Activated naive CD4-positive, alpha-beta T cell treated with anti-CD3 and anti-CD28 coated beads for 36 hours (primary cell): Measurements from ENCODE around the gene HMGCL. TPM values are rescaled to one million over a fixed set of nuclear protein-coding genes. Genes with fewer than 3 reads are reported as not detected.
"Not testable (repeated sequence)": the region's sequence is repeated elsewhere in the genome, so short reads cannot be mapped to it uniquely, and the experiment has no call there.

Experiments used
- CTCF ChIA-PET: fragments of 350-600 bp; sonication (Branson Sonifier 250); formaldehyde crosslinking; loops from one replicate; lab custom pipeline; 2021; ENCODE audit warnings: antibody characterized with exemption; lab: Charles Lee
- DNase-seq: peaks from one replicate; pipeline ENCODE4 v3.0.0-alpha.2; 2020
- H3K27ac Mint-ChIP-seq: one replicate; pipeline ENCODE4 v1.8.0; 2021; ENCODE audit warnings: mild to moderate bottlenecking, mixed read lengths
- H3K27me3 Mint-ChIP-seq: one replicate; pipeline ENCODE4 v1.8.0; 2021; ENCODE audit warnings: low read depth, mixed read lengths
- H3K36me3 Mint-ChIP-seq: one replicate; pipeline ENCODE4 v1.8.0; 2021; ENCODE audit warnings: low read depth, mixed read lengths
- H3K4me1 Mint-ChIP-seq: one replicate; pipeline ENCODE4 v1.8.0; 2021; ENCODE audit warnings: low read depth, mixed read lengths
- H3K4me3 Mint-ChIP-seq: one replicate; pipeline ENCODE4 v1.8.0; 2021; ENCODE audit warnings: mild to moderate bottlenecking, moderate library complexity, mixed read lengths
- H3K9me3 Mint-ChIP-seq: one replicate; pipeline ENCODE4 v1.8.0; 2021; ENCODE audit warnings: mixed read lengths
- intact Hi-C: fragments of 100-400 bp; cut with micrococcal nuclease; formaldehyde crosslinking; loops from one replicate; pipeline ENCODE4 v1.15.1; 2023
- total RNA-seq, 2 experiments: library from RNA; stranded (reverse); gene quantifications; one replicate each; pipeline ENCODE4 v1.2.3, GENCODE V29; 2021

The HMGCL gene
- total RNA-seq, 2 experiments from 2014 or later, result 31.5 to 34.5 TPM

DNA sequence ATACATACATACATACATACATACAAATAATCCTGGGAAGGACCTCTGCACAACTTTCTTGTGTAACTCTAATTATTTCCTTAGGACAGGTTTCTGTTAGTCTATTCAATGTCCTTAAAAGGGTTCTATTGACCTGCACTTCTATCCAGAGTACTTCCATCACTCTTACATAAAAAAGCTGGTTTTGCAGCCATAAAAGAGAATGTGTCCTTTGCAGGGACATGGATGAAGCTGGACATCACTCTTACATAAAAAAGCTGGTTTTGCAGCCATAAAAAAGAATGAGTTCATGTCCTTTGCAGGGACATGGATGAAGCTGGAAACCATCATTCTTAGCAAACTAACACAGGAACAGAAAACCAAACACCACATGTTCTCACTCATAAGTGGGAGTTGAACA is 26.2 kb upstream of the HMGCL start:
- intact Hi-C loops, H3K9me3 Mint-ChIP-seq, DNase-seq, H3K4me3 Mint-ChIP-seq, H3K27ac Mint-ChIP-seq, H3K4me1 Mint-ChIP-seq, H3K27me3 Mint-ChIP-seq: not testable (repeated sequence)
- CTCF ChIA-PET, result interaction anchor here (0.7 to 2.0 kb wide), 3 partner anchors 40 to 168 kb away, joined by 3 to 7 read pairs (median 3); no protein-coding TSS in a partner anchor
- peaks cover 29% of the 10 kb centered on the region for H3K36me3 Mint-ChIP-seq

DNA sequence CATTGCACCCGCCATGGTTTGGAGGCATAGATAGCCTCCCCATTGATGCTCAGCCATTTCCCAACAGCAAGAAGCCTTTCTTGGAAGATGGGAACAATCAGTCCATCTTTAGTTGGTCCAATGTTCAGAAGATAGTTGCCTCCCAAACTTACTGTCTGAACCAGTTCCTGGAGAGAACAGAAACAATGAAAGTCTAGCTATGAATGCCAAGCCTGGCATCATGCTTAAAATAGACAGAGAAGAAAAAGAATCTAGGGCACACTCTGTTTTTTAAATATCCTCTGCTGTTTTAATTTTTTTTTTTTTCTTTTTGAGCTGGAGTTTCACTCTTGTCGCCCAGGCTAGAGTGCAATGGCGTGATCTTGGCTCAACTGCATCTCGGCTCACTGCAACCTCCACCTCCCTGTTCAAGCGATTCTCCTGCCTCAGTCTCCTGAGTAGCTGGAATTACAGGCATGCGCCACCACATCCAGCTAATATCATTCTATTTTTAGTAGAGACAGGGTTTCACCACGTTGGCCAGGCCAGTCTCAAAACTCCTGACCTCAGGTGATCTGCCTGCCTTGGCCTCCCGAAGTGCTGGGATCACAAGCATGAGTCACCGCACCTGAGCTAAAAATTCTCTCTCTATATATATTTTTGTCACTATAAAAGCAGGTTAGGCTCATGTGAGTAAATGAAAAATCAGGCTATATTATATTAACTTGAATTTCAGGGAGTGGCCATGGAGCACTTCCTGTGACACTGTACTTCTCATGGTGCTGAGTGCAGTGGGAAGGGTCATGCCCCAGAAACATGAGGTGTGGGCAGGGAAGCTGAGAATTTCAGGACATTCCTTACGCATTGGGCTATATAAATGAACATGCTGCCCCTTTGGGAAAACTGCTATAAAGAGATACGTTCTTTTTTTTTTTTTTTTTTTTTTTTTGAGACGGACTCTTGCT is 23.7 kb upstream of the HMGCL start:
- CTCF ChIA-PET, result interaction anchor here (0.6 kb wide), 2 partner anchors 27 to 245 kb away, joined by 3 to 6 read pairs; no protein-coding TSS in a partner anchor
- no peak for DNase-seq
- H3K4me1 Mint-ChIP-seq, result no peaks in the 10 kb centered on the region
- H3K4me3 Mint-ChIP-seq, result no peak overlapping the region
- no peaks in the 10 kb centered on the region for H3K27me3 Mint-ChIP-seq
- peaks cover 7% of the 10 kb centered on the region for H3K9me3 Mint-ChIP-seq
- intact Hi-C loops, result no loop called here
- H3K27ac Mint-ChIP-seq, result no peak overlapping the region
- peaks cover 30% of the 10 kb centered on the region for H3K36me3 Mint-ChIP-seq

DNA sequence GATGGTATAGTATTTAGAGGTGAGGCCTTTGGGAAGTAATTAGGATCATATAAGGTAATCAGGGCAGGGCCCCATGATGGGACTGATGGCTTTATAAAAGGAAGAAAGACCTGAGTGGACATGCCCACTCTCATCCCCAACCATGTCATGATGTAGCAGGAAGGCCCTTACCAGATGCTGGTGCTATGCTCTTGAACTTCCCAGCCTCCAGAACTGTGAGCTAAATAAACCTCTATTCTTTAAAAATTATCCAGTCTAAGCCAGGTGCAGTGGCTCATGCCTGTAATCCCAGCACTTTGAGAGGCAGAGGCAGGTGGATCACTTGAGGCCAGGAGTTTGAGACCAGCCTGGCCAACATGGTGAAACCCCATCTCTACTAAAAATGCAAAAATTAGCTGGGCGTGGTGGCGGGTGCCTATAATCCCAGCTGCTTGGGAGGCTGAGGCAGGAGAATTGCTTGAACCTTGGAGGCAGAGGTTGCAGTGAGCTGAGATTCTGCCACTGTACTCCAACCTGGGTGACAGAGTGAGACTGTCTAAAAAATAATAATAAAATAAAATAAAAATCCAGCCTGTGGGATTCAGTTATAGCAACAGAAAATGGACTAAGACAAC is 22.4 kb upstream of the HMGCL start:
- DNase-seq, H3K4me1 Mint-ChIP-seq, H3K27me3 Mint-ChIP-seq, H3K27ac Mint-ChIP-seq, intact Hi-C loops, H3K4me3 Mint-ChIP-seq, H3K9me3 Mint-ChIP-seq, CTCF ChIA-PET: not testable (repeated sequence)
- H3K36me3 Mint-ChIP-seq, result peaks cover 29% of the 10 kb centered on the region

DNA sequence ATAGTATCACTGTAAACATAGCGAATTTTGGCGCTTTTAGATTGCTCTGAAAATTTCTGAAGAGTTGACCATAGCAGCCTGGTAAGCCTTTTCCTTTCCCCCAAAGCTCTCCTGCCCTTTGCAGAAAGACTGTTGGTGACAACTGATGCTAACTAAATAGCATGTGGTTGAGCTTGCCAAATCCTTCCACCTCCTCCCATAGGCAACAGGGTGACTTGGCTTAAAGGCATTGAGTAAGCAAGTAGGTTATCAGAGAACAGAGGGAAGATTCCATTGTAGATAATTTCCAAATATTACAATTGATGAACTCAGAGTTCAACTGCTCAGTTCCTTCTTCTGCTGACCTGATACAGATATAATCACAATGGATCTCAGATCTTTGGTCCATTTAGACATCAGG is 19.9 kb upstream of the HMGCL start:
- intact Hi-C loops, result no loop called here
- DNase-seq, result no peak
- Mint-ChIP-seq H3K27me3 (no peaks in the 10 kb centered on the region), H3K36me3 (peaks cover 26% of the 10 kb centered on the region), H3K4me3 (no peak overlapping the region), H3K4me1 (no peaks in the 10 kb centered on the region), H3K27ac (no peak overlapping the region), H3K9me3 (peaks cover 7% of the 10 kb centered on the region)
- CTCF ChIA-PET, result interaction anchor here (0.7 kb wide), 1 partner anchor 73 kb away, joined by 5 read pairs; no protein-coding TSS in a partner anchor

DNA sequence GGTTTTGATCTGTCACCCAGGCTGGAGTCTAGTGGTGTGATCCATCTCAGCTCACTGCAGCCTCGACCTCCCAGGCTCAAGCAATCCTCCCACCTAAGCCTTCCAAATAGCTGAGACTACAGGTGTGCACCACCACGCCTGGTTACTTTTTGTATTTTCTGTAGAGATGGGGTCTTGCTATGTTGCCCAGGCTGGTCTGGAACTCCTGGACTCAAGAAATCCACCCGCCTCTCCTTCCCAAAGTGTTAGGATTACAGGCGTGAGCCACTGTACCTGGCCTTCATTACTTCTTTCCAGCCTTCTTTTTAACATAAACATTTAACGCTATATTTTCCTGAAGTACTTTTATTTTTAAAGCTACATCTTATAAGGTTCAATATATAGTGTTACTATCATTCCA is 18.4 kb upstream of the HMGCL start:
- Mint-ChIP-seq H3K36me3 (peaks cover 23% of the 10 kb centered on the region), H3K4me1 (no peaks in the 10 kb centered on the region), H3K27me3 (no peaks in the 10 kb centered on the region), H3K27ac (no peak overlapping the region), H3K4me3 (no peak overlapping the region), H3K9me3 (peaks cover 7% of the 10 kb centered on the region)
- DNase-seq, result no peak
- CTCF ChIA-PET, result no interaction called here
- intact Hi-C loops, result no loop called here

DNA sequence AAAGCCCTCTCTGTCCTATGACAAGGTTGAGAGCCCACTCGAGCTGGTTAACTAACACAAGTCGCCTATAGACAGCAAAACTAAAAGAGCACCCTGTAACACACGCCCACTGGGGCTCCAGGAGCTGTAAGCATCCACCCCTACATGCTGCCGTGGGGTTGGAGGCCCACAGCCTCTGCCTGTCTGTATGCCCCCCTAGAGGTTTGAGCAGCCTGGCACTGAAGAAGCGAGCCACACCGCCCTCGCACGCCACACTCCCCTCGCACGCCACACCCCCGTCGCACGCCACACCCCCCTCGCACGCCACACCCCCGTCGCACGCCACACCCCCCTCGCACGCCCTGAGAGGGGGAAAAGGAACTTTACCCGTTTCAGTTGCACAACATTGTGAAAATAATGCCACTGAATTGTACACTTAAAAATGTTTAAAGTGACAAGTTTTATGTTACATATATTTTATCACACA is 13.2 kb upstream of the HMGCL start:
- Mint-ChIP-seq H3K27ac (no peak overlapping the region), H3K9me3 (no peaks in the 10 kb centered on the region), H3K4me3 (peak overlapping the region; percentile 62), H3K4me1 (peaks cover 9% of the 10 kb centered on the region), H3K36me3 (no peaks in the 10 kb centered on the region), H3K27me3 (peaks cover 2% of the 10 kb centered on the region)
- CTCF ChIA-PET, result interaction anchor here (1.7 kb wide), 1 partner anchor 28 kb away, joined by 4 read pairs; no protein-coding TSS in a partner anchor
- peak; percentile 66 for DNase-seq
- intact Hi-C loops, result no loop called here

DNA sequence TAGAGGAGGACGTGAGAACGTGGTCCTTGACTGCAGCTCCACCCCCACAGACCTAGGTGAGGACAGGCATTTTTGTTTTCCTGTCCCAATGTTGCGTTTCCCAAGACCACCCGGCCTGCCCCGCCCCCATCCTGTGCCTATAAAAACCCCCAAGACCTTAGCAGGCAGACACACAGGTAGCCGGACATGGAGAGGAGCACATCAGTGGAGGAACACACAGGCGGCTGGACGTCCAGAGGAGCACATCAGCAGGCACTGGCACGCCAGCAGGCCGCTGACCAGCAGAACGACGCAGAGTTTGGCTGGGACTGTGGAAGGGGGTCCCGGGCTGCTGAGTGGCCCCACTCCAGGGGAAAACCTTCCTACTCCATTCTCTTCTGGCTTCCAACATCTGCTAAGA is 12.7 kb upstream of the HMGCL start:
- intact Hi-C loops, result no loop called here
- CTCF ChIA-PET, result interaction anchor here (1.7 kb wide), 1 partner anchor 27 kb away, joined by 4 read pairs; no protein-coding TSS in a partner anchor

DNA sequence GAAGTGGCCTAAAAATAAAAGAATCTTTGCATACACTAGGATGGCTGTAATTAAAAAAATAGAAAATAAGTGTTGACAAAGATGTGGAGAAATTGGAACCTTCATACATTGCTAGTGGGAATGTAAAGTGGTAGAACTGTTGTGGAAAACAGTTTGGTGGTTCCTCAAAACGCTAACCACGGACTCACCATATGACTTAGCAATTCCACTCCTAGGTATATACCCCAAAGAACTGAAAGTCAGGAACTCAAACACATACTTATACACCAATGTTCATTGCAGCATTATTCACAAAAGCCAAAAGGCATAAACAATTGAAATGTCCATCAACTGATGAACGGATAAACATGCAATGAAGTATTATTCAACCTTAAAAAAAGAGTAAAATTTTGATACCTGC is 10.8 kb upstream of the HMGCL start:
- no peaks in the 10 kb centered on the region for H3K9me3 Mint-ChIP-seq
- peaks cover 2% of the 10 kb centered on the region for H3K27me3 Mint-ChIP-seq
- no peak for DNase-seq
- H3K4me3 Mint-ChIP-seq, result no peak overlapping the region
- H3K4me1 Mint-ChIP-seq, result peaks cover 9% of the 10 kb centered on the region
- intact Hi-C loops, result no loop called here
- no peaks in the 10 kb centered on the region for H3K36me3 Mint-ChIP-seq
- H3K27ac Mint-ChIP-seq, result no peak overlapping the region
- CTCF ChIA-PET, result no interaction called here

More for the DNA sequence above, 12.7 kb upstream of the HMGCL start:
- H3K27ac Mint-ChIP-seq, result no peak overlapping the region
- H3K4me3 Mint-ChIP-seq, result peak overlapping the region; percentile 62
- DNase-seq, result no peak
- peaks cover 9% of the 10 kb centered on the region for H3K4me1 Mint-ChIP-seq
- no peaks in the 10 kb centered on the region for H3K9me3 Mint-ChIP-seq
- H3K36me3 Mint-ChIP-seq, result no peaks in the 10 kb centered on the region
- peaks cover 2% of the 10 kb centered on the region for H3K27me3 Mint-ChIP-seq

DNA sequence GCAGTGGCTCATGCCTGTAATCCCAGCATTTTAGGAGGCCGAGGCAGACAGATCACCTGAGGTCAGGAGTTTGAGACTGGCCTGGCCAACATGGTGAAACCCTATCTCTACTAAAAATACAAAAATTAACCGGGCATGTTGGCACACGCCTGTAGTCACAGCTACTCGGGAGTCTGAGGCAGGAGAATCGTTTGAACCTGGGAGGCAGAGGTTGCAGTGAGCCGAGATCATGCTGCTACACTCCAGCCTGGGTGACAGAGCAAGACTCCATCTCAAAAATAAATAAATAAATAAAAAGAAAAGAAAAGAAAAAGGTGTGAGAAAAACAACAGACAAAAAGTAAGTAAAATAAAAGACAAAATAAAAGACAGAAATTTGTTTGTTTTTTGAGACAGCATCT is 8.9 kb upstream of the HMGCL start:
- DNase-seq, H3K36me3 Mint-ChIP-seq, H3K4me3 Mint-ChIP-seq, H3K27me3 Mint-ChIP-seq, H3K9me3 Mint-ChIP-seq, intact Hi-C loops, H3K27ac Mint-ChIP-seq, H3K4me1 Mint-ChIP-seq: not testable (repeated sequence)
- CTCF ChIA-PET, result interaction anchor here (0.9 to 1.4 kb wide), 2 partner anchors 12 to 23 kb away, joined by 3 to 4 read pairs; no protein-coding TSS in a partner anchor

DNA sequence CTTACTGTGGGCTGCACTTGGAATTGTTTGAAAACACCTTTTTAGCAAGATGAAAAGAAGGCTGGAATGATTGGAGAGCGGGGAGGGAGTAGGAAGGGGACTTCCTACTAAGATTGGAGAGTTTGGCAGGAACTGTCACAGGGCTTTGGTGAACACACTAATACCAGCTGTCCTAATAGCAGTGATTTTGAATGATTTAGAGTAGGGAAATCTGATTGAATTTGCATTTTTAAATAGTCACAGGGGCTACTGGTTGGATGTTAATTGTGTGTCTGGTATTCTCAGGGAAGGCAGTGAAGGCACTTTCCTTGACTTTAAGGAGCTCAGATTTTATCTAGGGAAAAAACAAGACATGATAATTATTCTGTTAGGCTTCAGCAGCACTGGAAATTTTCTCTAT is 2.5 kb upstream of the HMGCL start:
- Mint-ChIP-seq H3K4me1 (peaks cover 15% of the 10 kb centered on the region), H3K27me3 (no peaks in the 10 kb centered on the region), H3K9me3 (no peaks in the 10 kb centered on the region), H3K27ac (no peak overlapping the region), H3K36me3 (peaks cover 2% of the 10 kb centered on the region), H3K4me3 (no peak overlapping the region)
- DNase-seq, result no peak
- CTCF ChIA-PET, result interaction anchor here (1.1 to 1.6 kb wide), 2 partner anchors 17 to 41 kb away, joined by 3 to 6 read pairs; no protein-coding TSS in a partner anchor
- intact Hi-C loops, result no loop called here

DNA sequence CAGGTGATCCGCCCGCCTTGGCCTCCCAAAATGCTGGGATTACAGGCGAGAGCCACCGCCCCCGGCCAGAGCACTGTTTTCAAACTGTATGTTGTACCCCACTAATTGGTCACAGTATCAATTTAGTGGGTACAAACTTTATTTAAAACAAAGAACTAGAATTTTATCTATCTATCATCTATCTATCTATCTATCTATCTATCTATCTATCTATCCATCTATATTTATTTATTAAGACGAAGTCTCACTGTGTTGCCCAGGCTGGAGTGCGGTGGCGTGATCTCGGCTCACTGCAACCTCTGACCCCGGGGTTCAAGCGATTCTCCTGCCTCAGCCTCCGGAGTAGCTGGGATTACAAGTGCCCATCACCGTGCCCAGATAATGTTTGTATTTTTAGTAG is 1.4 kb upstream of the HMGCL start:
- H3K36me3 Mint-ChIP-seq, H3K27me3 Mint-ChIP-seq, DNase-seq, H3K27ac Mint-ChIP-seq, H3K9me3 Mint-ChIP-seq, intact Hi-C loops: not testable (repeated sequence)
- Mint-ChIP-seq H3K4me3 (peak overlapping the region; percentile 91), H3K4me1 (peaks cover 15% of the 10 kb centered on the region)
- CTCF ChIA-PET, result interaction anchor here (1.1 kb wide), 1 partner anchor 40 kb away, joined by 3 read pairs; no protein-coding TSS in a partner anchor
